ENCODE measurements around the gene ZFAND6.

DNA sequence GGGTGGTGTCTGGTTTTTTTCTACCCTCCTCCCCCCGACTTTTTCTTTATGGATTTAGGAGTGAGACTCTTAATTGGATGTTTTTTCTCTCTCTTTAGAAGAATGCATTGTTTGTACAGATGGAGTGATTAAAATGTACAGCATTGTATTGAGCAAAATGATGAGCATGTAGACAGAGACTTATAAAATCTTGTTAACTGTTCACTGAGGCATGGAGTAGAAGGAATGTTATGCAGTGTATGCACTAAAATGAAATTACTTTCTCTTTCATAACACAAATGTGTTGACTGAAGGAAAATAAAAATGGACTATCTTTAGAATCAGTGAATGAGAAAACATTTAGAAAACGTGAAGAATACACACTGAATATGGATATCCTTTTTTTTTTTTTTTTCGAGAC lies 39.8 kb downstream of the ZFAND6 start:
- TF ChIP-seq TAF1 (IDR thresholded peaks at IDR 0.05; ENCODE audit: low read depth) (no peak), REST (IDR thresholded peaks at IDR 0.05; ENCODE audit: borderline replicate concordance) (no peak), EP300 (conservative IDR thresholded peaks at IDR 0.05; ENCODE audit: poor library complexity, severe bottlenecking) (no peak), EZH2 (IDR thresholded peaks at IDR 0.05; ENCODE audit: borderline replicate concordance, insufficient read depth, low read length, poor library complexity, severe bottlenecking) (no peak), SMC3 (conservative IDR thresholded peaks at IDR 0.05; ENCODE audit: poor library complexity) (no peak), POLR2AphosphoS5 (IDR thresholded peaks at IDR 0.05) (no peak), RAD21 (conservative IDR thresholded peaks at IDR 0.05) (no peak)
- TF ChIP-seq, protein P1, sequence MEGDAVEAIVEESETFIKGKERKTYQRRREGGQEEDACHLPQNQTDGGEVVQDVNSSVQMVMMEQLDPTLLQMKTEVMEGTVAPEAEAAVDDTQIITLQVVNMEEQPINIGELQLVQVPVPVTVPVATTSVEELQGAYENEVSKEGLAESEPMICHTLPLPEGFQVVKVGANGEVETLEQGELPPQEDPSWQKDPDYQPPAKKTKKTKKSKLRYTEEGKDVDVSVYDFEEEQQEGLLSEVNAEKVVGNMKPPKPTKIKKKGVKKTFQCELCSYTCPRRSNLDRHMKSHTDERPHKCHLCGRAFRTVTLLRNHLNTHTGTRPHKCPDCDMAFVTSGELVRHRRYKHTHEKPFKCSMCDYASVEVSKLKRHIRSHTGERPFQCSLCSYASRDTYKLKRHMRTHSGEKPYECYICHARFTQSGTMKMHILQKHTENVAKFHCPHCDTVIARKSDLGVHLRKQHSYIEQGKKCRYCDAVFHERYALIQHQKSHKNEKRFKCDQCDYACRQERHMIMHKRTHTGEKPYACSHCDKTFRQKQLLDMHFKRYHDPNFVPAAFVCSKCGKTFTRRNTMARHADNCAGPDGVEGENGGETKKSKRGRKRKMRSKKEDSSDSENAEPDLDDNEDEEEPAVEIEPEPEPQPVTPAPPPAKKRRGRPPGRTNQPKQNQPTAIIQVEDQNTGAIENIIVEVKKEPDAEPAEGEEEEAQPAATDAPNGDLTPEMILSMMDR (IDR thresholded peaks at IDR 0.05; ENCODE audit: poor library complexity, severe bottlenecking): no peak
